Stimulated activated CD8-positive, alpha-beta memory T cell treated with anti-CD3 and anti-CD28 coated beads, Interleukin-12 subunit alpha, Interleukin-12 subunit beta, amount 100 ng/mL, for 24 hours (primary cell): ENCODE measurements around the gene SZT2.

Experiments
- DNase-seq: peaks from one replicate; pipeline ENCODE4 v3.0.0-alpha.2; 2020; ENCODE audit errors: extremely low read depth

The SZT2 gene

DNA sequence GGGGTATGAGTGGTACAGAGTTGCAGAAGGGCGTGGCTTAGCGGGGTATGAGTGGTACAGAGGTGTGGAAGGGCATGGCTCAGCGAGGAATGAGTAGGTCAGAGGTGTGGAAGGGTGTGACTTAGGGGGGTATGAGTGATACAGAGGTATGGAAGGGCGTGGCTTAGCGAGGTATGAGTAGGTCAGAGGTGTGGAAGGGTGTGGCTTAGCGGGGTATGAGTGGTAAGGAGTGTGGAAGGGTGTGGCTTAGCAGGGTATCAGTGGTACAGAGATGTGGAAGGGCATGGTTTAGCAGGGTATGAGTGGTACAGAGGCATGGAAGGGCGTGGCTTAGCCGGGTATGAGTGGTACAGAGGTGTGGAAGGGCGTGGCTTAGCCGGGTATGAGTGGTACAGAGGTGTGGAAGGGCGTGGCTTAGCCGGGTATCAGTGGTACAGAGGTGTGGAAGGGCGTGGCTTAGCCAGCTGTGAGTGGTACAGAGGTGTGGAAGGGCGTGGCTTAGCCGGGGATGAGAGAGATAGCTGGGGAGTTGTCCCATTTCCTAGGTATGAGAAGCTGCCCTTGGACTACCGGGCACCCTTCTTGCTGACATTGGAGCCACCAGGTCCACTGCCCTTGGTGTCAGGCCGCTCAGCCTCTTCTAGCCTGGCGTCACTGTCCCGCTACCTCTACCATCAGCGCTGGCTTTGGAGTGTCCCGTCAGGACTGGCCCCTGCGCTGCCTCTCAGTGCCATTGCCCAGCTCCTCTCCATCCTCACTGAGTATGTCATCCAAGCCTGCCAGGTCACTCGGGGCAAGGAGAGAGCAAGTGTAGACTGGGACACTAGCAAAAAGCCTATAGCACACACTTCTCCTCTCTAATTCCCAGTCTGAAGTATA, 34.2 kb downstream of the SZT2 start:
- DNase-seq = no peak

DNA sequence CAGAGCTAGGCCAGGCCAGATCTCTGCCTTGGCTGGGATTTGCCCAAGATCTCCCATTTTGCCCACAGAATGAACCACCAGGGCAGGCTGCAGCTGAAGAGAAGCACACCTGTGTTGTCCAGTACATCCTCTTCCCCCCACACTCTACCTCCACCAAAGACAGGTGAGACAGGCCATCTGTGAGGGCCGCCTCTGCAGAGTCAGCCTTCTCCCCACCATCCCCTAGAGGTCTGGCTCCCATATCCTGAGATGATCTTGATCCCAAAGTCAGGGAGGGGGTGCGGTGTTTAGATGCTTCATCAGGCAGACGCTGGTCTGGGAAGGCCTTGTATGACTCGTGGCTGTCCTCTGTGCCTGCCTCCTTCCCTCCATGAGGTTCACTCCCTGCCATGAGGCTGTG, 35.3 kb downstream of the SZT2 start:
- DNase-seq = no peak

DNA sequence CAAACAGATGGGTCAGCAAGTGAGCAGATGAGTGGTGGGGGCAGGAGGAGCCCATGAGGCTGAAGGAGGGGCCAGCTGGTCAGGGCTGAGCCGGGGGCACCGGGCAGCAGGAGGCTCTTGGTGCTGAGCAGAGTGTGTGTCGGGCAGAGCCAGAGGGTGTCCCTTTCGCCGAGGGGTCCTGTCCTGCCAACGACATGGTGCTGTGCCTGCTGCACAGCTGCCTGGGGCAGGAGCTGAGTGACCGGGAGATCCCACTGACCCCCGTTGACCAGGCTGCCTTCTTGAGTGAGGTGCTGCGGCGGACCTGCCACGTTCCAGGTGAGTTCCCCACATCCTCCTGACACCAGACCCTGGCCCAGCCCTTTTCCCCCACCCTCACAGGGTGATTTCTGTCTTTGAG, 36.5 kb downstream of the SZT2 start:
- no peak for DNase-seq

- DNase-seq = no peak
These were observed 37.8 kb downstream of the SZT2 start for GRCh38 chr1:43427524-43427923.

- no peak for DNase-seq
These were observed 38.2 kb downstream of the SZT2 start for GRCh38 chr1:43427941-43428340.

GRCh38 chr1:43430831-43431230, 41.1 kb downstream of the SZT2 start:
- DNase-seq = no peak

DNA sequence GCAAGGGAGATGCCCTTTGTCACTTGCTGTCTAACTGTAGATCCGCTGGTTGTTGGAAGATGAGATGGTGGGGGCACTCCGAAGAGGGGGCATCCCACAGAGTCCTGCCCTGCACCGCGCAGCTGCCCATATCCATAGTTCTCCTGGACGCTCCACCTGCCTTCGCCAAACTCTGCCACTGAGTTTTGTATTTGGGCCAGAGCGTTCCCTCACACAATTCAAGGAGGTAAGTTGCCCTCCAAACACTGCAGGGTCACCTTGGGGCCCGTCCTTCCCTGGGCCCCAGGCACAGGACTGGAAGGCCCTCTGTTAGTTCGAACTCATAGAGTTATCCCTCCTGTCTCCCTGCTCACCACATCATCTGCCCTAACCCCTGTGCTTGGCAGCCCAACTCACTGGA, 42.0 kb downstream of the SZT2 start:
- DNase-seq = no peak

DNA sequence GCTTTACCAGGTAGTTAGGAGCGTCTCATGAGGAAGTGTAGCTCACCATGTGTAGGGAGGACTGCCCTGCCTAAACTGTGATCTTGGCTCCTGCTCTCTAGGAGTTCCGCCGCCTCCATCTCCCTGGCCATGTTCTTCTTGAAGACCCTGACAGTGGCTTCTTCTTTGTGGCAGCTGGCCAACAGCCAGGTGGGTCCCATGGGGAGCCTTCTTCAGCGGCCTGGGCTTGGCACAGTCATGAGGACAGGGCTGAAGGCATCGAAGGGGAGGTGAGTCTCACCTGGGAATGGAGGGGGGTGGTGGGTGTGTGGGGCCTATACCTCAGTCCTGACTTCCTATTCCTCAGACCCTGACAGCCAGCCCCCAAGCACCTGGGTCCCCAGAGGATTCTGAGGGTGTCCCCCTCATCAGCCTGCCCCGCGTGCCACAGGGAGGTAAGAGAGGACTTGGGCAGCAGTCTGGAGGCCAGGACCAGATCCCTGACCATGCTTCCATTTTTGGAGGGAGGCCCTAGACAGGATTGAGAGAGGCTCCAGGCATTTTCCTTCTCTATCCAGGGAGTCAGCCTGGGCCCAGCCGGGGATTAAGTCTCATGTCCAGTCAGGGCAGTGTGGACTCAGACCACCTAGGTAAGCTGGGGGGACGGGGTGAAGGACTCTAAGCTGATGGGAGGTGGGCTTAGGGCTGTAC, 42.6 kb downstream of the SZT2 start:
- no peak for DNase-seq

- DNase-seq = no peak
These were observed 43.2 kb downstream of the SZT2 start for GRCh38 chr1:43432907-43433306.

DNA sequence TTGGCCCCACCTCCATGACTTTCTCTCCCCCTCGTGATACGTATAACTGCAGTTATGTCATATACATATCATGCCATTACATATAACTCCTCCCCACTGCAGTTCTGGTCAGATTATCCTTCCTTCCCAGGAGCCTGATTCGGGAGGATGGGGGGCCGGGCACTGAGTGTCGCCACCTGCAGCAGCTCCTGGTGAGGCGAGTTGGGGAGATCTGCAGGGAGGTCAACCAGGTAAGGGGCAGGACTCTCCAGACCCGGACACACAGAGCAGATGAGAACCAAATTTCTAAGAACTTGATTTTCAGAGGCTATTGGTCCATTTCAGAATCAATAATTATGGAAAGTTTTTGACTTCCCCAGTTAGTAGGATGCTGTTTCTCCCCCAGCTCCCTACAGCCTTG, 44.6 kb downstream of the SZT2 start:
- no peak for DNase-seq

DNA sequence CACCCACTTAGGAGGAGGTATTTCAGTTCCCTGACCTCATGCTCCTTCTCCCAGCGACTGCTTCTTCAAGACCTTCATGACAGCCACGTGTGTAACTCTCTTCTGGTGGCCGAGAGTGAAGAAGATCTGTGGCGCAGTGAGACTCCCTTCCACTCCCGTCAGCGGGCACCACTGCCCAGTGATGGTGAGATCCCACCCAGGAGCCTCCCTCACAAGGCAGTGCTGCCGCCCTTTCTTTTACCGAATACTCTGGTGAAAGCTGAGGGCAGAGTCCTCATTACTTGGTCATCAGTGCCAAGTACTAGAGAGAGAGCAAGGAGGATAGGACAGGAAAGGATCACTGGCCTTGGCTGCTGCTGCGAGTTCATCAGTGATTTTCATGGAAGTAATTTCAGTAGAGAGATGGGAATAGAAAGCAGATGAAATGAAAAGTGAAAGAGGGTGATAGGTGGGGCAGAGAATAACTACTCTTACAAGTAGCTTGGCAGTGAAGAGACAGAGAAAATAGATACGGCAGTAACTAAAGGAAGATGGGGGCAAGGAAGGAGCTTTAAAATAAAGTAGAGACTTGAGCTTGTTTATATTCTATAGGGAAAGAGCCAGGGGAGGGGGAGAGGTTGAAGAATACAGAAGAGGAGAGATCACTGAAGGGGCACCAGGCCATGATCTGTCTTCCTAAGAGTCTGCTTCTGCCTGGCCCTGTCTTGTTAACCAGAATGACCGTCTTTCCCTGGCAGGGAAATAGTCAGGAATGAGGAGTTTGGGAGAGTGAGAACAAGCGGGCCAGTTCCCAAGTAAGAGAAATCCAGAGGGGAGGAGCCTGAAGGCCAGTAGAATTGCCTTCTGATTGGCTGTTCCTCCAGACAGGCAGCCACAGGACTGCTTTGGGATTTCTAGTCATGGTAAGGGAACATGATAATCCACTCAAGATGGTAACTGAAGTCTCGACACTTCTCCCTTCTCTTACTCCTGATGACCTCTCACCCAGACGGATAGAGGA, 45.7 kb downstream of the SZT2 start:
- no peak for DNase-seq

DNA sequence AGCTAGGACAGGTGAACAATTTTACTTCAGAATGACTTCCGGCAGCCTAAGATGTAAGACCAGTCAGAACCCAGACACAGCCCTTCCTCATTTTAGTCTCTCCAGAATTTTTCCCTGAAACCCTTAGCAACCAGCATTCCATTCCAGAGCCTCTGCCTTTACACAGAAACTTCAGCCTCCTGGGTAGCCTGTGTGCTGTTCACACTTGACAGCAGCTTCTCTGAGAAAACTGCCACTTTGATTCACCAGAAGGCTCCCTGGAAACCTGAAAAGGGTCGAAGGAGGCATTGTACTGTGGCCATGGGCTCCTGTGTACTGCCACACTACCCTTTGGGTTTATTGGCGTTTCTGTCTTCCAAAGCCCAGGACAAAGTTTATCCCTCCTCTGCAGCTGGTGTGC, 46.7 kb downstream of the SZT2 start:
- no peak for DNase-seq

GRCh38 chr1:43437031-43437973, 47.6 kb downstream of the SZT2 start:
- DNase-seq = no peak

DNA sequence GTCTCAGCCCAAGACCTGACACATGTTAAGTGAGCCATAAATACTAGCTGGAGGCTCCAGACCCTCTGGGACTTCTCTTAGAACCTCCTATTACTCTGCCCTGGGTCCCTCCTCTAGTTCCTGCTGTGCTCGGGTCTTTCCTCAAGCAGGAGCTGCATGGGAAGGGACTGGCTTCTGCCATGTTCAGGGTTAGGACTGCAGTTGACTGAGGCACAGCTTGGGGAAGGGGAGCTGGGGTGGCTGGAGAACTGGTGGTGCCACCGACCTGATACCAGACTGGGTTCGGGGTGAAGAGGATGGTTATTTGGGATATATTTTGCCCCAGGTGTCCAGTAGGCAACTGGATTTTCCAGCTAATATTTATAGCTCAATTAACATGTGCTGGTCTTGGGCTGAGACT, 48.3 kb downstream of the SZT2 start:
- no peak for DNase-seq

DNA sequence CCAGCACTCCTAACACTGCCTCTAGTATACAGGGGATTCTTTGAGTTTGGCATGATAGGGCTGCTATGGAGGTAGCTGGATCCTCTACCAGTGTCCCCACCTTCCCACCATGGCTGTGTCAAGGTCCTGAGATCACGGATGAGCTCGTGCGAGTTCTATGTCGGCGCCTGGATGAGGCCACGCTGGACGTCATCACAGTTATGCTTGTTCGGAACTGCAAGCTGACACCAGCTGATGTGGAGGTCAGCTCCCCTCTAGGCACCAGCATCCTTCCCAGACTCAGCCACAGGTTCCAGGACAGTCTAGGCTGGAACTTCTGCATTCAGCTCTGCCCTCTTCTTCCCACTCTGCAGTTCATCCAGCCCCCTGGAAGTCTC, 48.9 kb downstream of the SZT2 start:
- DNase-seq = no peak

DNA sequence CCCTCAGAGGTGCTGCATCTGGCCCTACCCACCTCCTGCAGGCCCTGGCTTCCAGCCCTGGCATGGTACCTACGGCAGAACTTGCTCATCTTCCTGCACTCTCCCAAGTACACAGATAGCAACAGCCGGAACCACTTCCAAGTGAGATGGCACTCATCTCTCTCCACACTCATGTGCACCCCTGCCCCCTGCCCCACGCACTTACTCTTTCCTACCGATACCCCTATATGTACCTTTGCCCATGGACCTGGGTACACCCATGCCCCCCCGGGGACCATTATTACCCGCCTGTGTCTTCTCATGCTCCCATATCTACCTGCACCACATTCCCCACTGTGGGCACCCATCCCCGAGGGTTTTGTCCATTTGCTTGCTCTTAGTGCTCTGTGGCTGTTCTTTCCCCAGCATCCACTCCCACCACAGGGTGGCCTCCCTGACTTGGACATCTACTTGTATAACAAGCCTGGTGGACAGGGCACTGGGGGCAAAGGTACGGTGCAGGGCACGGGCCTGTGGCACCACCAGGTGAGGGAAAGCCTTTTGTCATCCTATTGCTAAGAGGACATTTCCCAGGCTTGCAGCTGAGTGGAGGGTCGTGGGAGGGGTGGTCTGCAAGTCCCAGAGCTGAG, 49.4 kb downstream of the SZT2 start:
- no peak for DNase-seq

DNA sequence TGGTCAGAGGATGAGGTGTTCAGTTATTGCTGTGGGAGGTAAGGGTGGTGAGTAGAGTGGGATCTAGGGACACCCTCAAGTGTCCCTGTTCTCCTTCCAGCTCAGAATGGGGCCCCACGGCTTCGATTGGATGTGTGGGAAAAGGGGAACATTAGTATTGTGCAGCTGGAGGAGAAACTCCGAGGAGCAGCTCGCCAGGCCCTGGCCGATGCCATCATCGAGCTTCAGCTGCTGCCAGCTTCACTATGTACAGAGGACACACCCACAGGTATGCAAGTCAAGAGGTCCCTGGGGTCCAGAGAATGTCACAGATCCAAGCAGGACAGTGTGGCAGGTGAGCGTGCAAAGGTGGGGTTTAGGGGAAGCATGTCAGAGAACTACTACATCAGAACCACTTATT, 50.1 kb downstream of the SZT2 start:
- no peak for DNase-seq

DNA sequence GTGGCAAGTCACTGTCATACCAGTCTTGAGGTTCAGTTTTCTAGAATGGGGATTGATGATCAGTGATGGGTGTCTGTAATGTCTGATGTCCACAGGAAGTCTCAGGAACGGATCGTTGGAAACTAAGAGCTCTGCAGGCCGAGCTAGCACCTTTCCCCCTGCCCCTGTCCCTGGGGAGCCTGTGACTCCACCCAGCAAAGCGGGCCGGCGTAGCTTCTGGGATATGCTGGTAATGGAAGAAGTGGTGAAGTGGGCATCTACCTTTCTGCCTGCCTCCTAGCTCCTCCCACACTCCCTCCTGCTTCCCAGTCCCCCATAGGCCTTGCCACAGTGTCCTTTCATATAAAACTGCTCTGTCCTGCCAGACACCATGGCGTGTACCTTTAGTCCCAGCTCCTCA, 50.7 kb downstream of the SZT2 start:
- DNase-seq = no peak

- no peak for DNase-seq
These were observed 51.6 kb downstream of the SZT2 start for GRCh38 chr1:43441166-43441893.
